ENCODE data around the gene RGS7. TPM values are rescaled to one million over a fixed set of nuclear protein-coding genes. Genes with fewer than 3 reads are reported as not detected.

Gene RGS7
- polyA plus RNA-seq, 2 of the 4 experiments (the other 2 are of a cell fraction) = 0.08 TPM; not detected in 1

- ATAC-seq = no peak
- Histone ChIP-seq H3K4me1 (no peaks in the 10 kb centered on the region), H3K4me3 (no peak overlapping the region), H3K9me3 (no peaks in the 10 kb centered on the region), H3K4me2 (no peak overlapping the region), H3K27ac (no peak overlapping the region)
- TF ChIP-seq CHD2 (IDR thresholded peaks at IDR 0.05; ENCODE audit: low read length, partially characterized antibody) (no peak), GATA3 (IDR thresholded peaks at IDR 0.05; ENCODE audit: borderline replicate concordance) (no peak), EHF (CRISPR knock-in tag; IDR thresholded peaks at IDR 0.05) (no peak), KDM1A (IDR thresholded peaks at IDR 0.05; ENCODE audit: low read depth) (no peak), RFX5 (IDR thresholded peaks at IDR 0.05) (no peak), CHD4 (IDR thresholded peaks at IDR 0.05; ENCODE audit: borderline replicate concordance) (no peak), RAD21 (conservative IDR thresholded peaks at IDR 0.05 in 1 of 2, IDR thresholded peaks at IDR 0.05 in 1 of 2) (no peak), NPAS2 (CRISPR knock-in tag; IDR thresholded peaks at IDR 0.05; ENCODE audit: borderline replicate concordance) (no peak), CEBPB (IDR thresholded peaks at IDR 0.05) (no peak), TFCP2L1 (CRISPR knock-in tag; IDR thresholded peaks at IDR 0.05) (no peak), HOXA7 (CRISPR knock-in tag; IDR thresholded peaks at IDR 0.05) (no peak)
- TF ChIP-seq, protein P1, sequence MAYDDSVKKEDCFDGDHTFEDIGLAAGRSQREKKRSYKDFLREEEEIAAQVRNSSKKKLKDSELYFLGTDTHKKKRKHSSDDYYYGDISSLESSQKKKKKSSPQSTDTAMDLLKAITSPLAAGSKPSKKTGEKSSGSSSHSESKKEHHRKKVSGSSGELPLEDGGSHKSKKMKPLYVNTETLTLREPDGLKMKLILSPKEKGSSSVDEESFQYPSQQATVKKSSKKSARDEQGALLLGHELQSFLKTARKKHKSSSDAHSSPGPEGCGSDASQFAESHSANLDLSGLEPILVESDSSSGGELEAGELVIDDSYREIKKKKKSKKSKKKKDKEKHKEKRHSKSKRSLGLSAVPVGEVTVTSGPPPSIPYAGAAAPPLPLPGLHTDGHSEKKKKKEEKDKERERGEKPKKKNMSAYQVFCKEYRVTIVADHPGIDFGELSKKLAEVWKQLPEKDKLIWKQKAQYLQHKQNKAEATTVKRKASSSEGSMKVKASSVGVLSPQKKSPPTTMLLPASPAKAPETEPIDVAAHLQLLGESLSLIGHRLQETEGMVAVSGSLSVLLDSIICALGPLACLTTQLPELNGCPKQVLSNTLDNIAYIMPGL (CRISPR knock-in tag; IDR thresholded peaks at IDR 0.05; ENCODE audit: borderline replicate concordance) = no peak
- TF ChIP-seq, protein P2, sequence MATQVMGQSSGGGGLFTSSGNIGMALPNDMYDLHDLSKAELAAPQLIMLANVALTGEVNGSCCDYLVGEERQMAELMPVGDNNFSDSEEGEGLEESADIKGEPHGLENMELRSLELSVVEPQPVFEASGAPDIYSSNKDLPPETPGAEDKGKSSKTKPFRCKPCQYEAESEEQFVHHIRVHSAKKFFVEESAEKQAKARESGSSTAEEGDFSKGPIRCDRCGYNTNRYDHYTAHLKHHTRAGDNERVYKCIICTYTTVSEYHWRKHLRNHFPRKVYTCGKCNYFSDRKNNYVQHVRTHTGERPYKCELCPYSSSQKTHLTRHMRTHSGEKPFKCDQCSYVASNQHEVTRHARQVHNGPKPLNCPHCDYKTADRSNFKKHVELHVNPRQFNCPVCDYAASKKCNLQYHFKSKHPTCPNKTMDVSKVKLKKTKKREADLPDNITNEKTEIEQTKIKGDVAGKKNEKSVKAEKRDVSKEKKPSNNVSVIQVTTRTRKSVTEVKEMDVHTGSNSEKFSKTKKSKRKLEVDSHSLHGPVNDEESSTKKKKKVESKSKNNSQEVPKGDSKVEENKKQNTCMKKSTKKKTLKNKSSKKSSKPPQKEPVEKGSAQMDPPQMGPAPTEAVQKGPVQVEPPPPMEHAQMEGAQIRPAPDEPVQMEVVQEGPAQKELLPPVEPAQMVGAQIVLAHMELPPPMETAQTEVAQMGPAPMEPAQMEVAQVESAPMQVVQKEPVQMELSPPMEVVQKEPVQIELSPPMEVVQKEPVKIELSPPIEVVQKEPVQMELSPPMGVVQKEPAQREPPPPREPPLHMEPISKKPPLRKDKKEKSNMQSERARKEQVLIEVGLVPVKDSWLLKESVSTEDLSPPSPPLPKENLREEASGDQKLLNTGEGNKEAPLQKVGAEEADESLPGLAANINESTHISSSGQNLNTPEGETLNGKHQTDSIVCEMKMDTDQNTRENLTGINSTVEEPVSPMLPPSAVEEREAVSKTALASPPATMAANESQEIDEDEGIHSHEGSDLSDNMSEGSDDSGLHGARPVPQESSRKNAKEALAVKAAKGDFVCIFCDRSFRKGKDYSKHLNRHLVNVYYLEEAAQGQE (IDR thresholded peaks at IDR 0.05) = no peak
- ChIA-PET POLR2A (no interaction called here), CTCF (no interaction called here)
- WGBS (ENCODE audit: missing lambda C conversion rate) = 60% methylated on average over 3 of the region's 3 CpGs
- FAIRE-seq = no peak
- no peak for DNase-seq (ENCODE audit: low read depth in 1 of 2, low spot score in 1 of 2)
Measured at GRCh38 chr1:241130881-241131280, 226.1 kb downstream of the RGS7 start.

- Histone ChIP-seq H3K4me1 (no peaks in the 10 kb centered on the region), H3K4me2 (no peak overlapping the region), H3K27ac (no peak overlapping the region), H3K4me3 (no peak overlapping the region), H3K9me3 (no peaks in the 10 kb centered on the region)
- ChIA-PET CTCF (no interaction called here), POLR2A (no interaction called here)
- ATAC-seq = no peak
- no peak for DNase-seq (ENCODE audit: low read depth in 1 of 2, low spot score in 1 of 2)
- FAIRE-seq = no peak
- 17% methylated on average over 11 of the region's 11 CpGs for WGBS (ENCODE audit: missing lambda C conversion rate)
- TF ChIP-seq MYC (IDR thresholded peaks at IDR 0.05; ENCODE audit: borderline replicate concordance, low read length) (no peak), BHLHE40 (IDR thresholded peaks at IDR 0.05; ENCODE audit: low read depth, low read length) (no peak), NFE2L2 (conservative IDR thresholded peaks at IDR 0.05; ENCODE audit: low read length) (no peak), ESRRA (IDR thresholded peaks at IDR 0.05; ENCODE audit: borderline replicate concordance, low read length) (no peak), PBX3 (IDR thresholded peaks at IDR 0.05) (no peak), SREBF2 (IDR thresholded peaks at IDR 0.05) (no peak), RCOR1 (IDR thresholded peaks at IDR 0.05; ENCODE audit: low read depth, low read length) (no peak), HEYL (CRISPR knock-in tag; IDR thresholded peaks at IDR 0.05) (no peak), TP53 (CRISPR knock-in tag; IDR thresholded peaks at IDR 0.05) (no peak), HOXB13 (CRISPR knock-in tag; IDR thresholded peaks at IDR 0.05; ENCODE audit: low read depth) (no peak), ATOH8 (CRISPR knock-in tag; IDR thresholded peaks at IDR 0.05; ENCODE audit: low read depth) (no peak), CEBPB (IDR thresholded peaks at IDR 0.05) (no peak), GATA3 (IDR thresholded peaks at IDR 0.05; ENCODE audit: borderline replicate concordance) (no peak)
- TF ChIP-seq, protein P3, sequence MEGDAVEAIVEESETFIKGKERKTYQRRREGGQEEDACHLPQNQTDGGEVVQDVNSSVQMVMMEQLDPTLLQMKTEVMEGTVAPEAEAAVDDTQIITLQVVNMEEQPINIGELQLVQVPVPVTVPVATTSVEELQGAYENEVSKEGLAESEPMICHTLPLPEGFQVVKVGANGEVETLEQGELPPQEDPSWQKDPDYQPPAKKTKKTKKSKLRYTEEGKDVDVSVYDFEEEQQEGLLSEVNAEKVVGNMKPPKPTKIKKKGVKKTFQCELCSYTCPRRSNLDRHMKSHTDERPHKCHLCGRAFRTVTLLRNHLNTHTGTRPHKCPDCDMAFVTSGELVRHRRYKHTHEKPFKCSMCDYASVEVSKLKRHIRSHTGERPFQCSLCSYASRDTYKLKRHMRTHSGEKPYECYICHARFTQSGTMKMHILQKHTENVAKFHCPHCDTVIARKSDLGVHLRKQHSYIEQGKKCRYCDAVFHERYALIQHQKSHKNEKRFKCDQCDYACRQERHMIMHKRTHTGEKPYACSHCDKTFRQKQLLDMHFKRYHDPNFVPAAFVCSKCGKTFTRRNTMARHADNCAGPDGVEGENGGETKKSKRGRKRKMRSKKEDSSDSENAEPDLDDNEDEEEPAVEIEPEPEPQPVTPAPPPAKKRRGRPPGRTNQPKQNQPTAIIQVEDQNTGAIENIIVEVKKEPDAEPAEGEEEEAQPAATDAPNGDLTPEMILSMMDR (IDR thresholded peaks at IDR 0.05) = no peak
Measured at GRCh38 chr1:241129207-241129960, 227.6 kb downstream of the RGS7 start.
